ENCODE measurements around the gene GOLGA8S.
"Not testable (repeated sequence)": the region's sequence is repeated elsewhere in the genome, so short reads cannot be mapped to it uniquely, and the experiment has no call there.

DNA sequence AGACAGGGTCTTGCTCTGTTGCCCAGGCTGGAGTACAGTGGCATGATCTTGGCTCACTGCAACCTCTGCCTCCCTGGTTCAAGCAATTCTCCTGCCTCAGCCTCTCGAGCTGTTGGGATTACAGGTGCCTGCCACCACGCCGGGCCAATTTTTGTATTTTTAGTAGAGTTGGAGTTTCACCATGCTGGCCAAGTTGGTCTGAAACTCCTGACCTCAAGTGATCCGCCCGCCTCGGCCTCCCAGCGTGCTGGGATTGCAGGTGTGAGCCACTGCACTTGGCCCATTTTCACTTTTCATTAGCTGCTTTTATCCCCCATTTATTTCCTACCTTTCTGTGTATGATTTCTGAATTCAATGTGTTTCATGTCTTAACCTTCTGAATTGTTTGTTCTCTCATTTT is 48.6 kb upstream of the GOLGA8S start:
- TF ChIP-seq CTCF, EP300 (IDR thresholded peaks at IDR 0.05): not testable (repeated sequence)

Measured in upper lobe of left lung (tissue), 4 donors.